Islet precursor cell (in vitro differentiated cells): Measurements from ENCODE around the gene CD28.
A peak's percentile ranks its signal among the peaks of the same experiment; 100 is the strongest.

Experiments used
- DNase-seq: peaks from one replicate; pipeline ENCODE4 v3.0.0-alpha.2; 2018

The CD28 gene

GRCh38 chr2:203706403-203706802, at the start of gene CD28:
Gene CD28, plus strand, starts transcription at chr2:203706639. Its CDS starts 58 bp downstream, at chr2:203706697.
- DNase-seq: no peak

GRCh38 chr2:203659331-203660049, 46.9 kb upstream of the CD28 start:
- no peak for DNase-seq

- DNase-seq: no peak
Measured at GRCh38 chr2:203660465-203660864, 46.0 kb upstream of the CD28 start.

- no peak for DNase-seq
Measured at GRCh38 chr2:203661279-203661908, 45.0 kb upstream of the CD28 start.

GRCh38 chr2:203662487-203662886, 44.0 kb upstream of the CD28 start:
- DNase-seq: no peak

- no peak for DNase-seq
Measured at GRCh38 chr2:203662951-203663350, 43.5 kb upstream of the CD28 start.

GRCh38 chr2:203664029-203664755, 42.2 kb upstream of the CD28 start:
- no peak for DNase-seq

- no peak for DNase-seq
Measured at GRCh38 chr2:203667838-203668237, 38.6 kb upstream of the CD28 start.

GRCh38 chr2:203669820-203670219, 36.6 kb upstream of the CD28 start:
- no peak for DNase-seq

GRCh38 chr2:203670939-203671338, 35.5 kb upstream of the CD28 start:
- DNase-seq: no peak

GRCh38 chr2:203671876-203672275, 34.6 kb upstream of the CD28 start:
- DNase-seq: no peak

GRCh38 chr2:203672856-203673255, 33.6 kb upstream of the CD28 start:
- DNase-seq: no peak

- DNase-seq: no peak
Measured at GRCh38 chr2:203673933-203674332, 32.5 kb upstream of the CD28 start.

- no peak for DNase-seq
Measured at GRCh38 chr2:203675086-203675485, 31.4 kb upstream of the CD28 start.

- no peak for DNase-seq
Measured at GRCh38 chr2:203678971-203679370, 27.5 kb upstream of the CD28 start.

GRCh38 chr2:203679401-203679800, 27.0 kb upstream of the CD28 start:
- no peak for DNase-seq

- no peak for DNase-seq
Measured at GRCh38 chr2:203681978-203682377, 24.5 kb upstream of the CD28 start.

- DNase-seq: no peak
Measured at GRCh38 chr2:203682688-203683130, 23.7 kb upstream of the CD28 start.

- DNase-seq: no peak
Measured at GRCh38 chr2:203683421-203683820, 23.0 kb upstream of the CD28 start.

- DNase-seq: peak; percentile 82
Measured at GRCh38 chr2:203683932-203684556, 22.4 kb upstream of the CD28 start.

GRCh38 chr2:203685081-203685621, 21.3 kb upstream of the CD28 start:
- no peak for DNase-seq

GRCh38 chr2:203685789-203686420, 20.5 kb upstream of the CD28 start:
- no peak for DNase-seq

- no peak for DNase-seq
Measured at GRCh38 chr2:203687165-203687564, 19.3 kb upstream of the CD28 start.
